ENCODE results near the gene COMMD9.
"Not testable (repeated sequence)": the region's sequence is repeated elsewhere in the genome, so short reads cannot be mapped to it uniquely, and the experiment has no call there.

Gene COMMD9

DNA sequence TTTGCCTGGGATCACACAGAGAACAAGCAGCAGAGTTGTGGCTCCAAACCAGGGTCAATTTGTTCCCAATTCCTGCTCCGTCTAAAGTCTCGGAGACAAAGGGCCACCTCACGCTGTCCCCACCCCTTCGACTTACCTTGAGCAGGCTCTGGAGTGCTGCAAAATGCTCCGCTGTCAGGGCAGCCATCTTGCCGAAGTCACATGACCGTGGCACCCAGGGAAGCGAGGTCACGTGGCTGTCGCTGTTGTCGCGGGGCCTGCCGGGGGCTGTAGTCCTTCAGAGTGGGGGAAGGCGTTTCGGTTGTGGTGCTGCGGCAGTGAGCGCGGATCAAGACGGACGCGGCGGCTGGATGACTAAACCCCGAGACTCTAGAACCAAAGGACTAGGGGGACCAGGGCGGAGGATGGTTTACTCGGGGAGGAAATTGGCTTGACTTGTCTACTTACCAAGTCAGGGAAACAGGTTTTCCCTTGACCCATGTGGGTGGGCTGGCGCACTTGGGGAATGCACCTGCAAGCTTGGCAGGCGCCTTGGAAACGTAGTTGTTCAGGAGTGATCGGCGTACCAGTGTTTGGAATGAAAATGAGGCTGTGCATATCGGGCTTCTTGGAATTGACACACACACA lies at the start of gene COMMD9:
Gene COMMD9 (minus strand): TSS at position 199 of the 627 bp plus-strand sequence. CDS start 12 bp downstream, at position 187.
- peak; percentile 96 for DNase-seq (ENCODE audit: low spot score)

- peak; percentile 87 for DNase-seq (ENCODE audit: low spot score)
These were observed 44.7 kb upstream of the COMMD9 start for GRCh38 chr11:36333897-36334296.

- no peak for DNase-seq (ENCODE audit: low spot score)
These were observed 44.2 kb upstream of the COMMD9 start for GRCh38 chr11:36333468-36333867.

GRCh38 chr11:36330411-36330810 lies 41.2 kb upstream of the COMMD9 start:
- no peak for DNase-seq (ENCODE audit: low spot score)

DNA sequence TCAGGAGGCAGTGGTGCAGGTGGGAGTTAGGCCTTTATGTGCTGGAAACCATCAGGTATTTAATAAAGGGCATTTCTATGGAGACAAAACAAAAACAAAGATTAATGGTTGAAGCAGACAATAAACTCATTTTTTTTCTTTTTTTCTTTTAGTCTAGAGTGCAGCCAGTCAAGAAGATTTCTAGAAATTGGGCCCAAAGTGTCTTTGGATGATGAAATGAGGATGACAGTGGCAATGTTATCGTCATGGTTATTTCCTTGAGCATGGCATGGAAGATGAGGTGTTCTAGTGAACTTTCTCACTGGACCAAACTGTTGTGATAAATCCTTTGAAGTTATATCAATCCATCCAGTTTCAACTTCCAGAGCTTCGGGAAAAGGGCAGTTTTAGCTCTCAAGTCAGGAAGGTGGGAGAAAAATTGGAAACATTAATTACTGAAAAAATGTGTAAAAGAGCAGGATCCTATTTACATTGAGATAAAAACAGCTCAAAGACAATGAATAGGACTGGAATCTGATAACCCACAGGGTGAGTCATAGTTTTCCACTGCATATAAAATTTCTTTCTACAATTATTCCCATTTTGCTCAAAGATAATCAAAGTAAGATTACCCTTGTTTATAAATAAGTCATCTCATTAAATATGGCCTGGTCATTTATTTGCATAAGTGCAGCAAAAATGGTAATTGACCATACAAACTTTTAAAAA lies 39.9 kb upstream of the COMMD9 start:
- no peak for DNase-seq (ENCODE audit: low spot score)

- peak; percentile 8 for DNase-seq (ENCODE audit: low spot score)
These were observed 37.5 kb upstream of the COMMD9 start for GRCh38 chr11:36326524-36327419.

- DNase-seq (ENCODE audit: low spot score), result not testable (repeated sequence)
These were observed 36.2 kb upstream of the COMMD9 start for GRCh38 chr11:36325403-36325802.

GRCh38 chr11:36324956-36325355 lies 35.7 kb upstream of the COMMD9 start:
- not testable (repeated sequence) for DNase-seq (ENCODE audit: low spot score)

- DNase-seq (ENCODE audit: low spot score), result no peak
These were observed 28.8 kb upstream of the COMMD9 start for GRCh38 chr11:36317992-36318391.

DNA sequence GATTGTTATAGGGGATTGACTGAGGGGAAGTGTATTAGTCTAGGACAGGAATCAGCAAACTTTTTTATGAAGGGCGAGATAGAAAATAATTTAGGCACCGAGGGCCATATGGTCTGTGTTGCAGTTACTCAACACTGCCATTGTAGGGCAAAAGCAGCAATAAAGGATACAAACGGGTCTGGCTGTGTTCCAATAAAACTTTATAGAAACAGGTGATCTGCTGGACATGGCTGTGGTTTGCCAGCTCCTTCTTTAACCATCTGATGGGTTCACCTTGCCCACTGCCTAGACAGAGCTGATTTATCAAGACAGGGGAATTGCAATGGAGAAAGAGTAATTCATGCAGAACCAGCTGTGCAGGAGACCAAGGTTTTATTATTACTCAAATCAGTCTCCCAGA lies 26.8 kb upstream of the COMMD9 start:
- DNase-seq (ENCODE audit: low spot score), result no peak

GRCh38 chr11:36314434-36314767 lies 25.2 kb upstream of the COMMD9 start:
- no peak for DNase-seq (ENCODE audit: low spot score)

- DNase-seq (ENCODE audit: low spot score), result no peak
These were observed 24.7 kb upstream of the COMMD9 start for GRCh38 chr11:36313750-36314433.

- DNase-seq (ENCODE audit: low spot score), result no peak
These were observed 23.6 kb upstream of the COMMD9 start for GRCh38 chr11:36312611-36313472.

DNA sequence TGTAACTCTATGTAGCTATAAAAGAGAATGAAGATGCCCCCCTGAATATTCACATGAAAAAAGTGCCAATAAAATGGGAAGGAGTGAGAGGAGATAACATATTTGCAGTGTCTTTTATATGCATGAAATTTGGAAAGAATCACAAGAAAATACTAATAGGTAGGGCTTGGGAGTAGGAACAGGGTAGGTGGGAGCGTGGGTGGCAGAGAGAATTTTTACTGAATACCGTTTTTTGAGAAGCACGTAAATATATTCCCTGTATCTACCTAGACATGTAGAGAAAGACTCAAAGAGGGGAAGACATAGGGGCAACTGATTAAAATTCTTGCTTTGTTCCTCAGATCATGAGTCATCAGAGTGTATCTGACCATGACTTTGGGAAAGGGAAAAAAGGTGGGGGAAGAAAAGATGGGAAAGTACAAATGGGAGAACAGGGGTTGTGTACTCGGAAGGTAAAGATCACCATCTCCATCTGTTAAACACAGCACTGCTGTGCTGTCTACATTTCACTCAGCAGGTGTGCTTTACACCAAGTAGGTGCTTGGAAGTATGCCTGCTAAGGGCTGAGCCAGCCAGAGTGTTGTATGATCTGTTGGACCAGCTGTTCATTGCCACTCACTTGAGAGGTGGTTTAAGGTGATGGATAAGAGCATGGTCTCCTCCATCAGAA lies 22.8 kb upstream of the COMMD9 start:
- DNase-seq (ENCODE audit: low spot score), result no peak

GRCh38 chr11:36309779-36310178 lies 20.6 kb upstream of the COMMD9 start:
- DNase-seq (ENCODE audit: low spot score), result no peak

DNA sequence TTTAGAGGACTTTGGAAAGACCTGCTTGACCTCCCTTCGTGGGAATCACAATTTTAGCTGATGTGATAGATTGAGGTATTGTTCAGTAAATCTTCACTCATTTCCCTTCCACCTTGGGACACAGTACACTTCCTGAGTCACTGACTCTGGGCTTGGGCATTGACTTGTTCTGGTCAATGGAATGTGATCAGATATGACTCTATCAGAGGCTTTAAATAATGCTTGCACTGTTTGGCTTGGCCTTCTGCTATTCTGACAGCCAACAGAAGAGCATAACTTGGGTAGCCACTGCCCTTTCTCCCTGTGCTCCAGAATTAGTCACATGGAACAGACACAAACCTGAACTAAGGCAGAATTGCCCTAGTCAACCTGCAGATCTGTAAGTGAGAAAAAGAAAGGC lies 19.4 kb upstream of the COMMD9 start:
- DNase-seq (ENCODE audit: low spot score), result no peak

DNA sequence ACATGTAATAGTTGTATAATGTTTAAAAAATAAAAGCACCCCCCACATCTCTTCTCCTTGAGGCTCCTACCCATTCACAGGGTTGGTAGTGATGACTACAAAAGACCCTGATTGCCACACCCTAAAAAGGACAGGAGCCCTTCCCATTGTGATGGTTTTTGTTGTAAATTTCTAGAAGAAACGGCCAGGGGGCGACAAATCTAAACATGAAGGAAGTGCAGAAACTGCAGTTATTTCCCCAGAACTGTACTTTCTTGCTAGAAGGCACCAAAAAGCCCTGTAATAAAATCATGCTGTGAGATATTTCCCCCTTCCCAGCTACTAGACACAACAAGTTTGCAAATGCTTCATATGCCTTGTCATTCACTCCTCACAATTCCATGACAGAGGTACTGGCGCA lies 17.7 kb upstream of the COMMD9 start:
- peak; percentile 70 for DNase-seq (ENCODE audit: low spot score)

GRCh38 chr11:36305047-36305446 lies 15.8 kb upstream of the COMMD9 start:
- DNase-seq (ENCODE audit: low spot score), result no peak

GRCh38 chr11:36304351-36304750 lies 15.1 kb upstream of the COMMD9 start:
- DNase-seq (ENCODE audit: low spot score), result no peak

DNA sequence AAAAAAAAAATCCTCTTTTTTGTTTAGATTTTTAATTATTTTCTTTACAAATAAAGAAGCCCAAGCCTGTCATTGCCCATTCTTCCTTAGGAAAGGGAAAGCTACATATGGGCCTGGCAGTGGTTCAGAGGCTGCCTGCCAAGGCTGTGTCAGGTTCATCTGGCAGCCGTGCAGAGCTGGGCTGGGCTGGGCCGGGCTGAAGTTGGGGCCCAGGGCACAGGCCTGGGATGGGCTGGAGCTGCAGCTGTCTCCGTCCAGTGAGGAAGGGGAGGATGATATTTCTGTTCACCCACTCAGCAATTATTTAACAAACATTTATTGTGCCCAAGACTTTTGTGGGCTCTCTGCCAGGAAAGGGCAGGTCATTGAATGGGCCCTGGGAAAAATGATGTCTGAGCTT lies 11.4 kb upstream of the COMMD9 start:
- no peak for DNase-seq (ENCODE audit: low spot score)

All from NAMALWA (cell line).